HL-60 (cell line): ENCODE results near the gene ANKS1B.

Experiments
- CTCF ChIP-seq: IDR thresholded peaks from one replicate; pipeline ENCODE4 v1.5.1; 2011; ENCODE audit warnings: low read length, control low read depth, inconsistent platforms; ENCODE audit not compliant: insufficient read depth
- POLR2AphosphoS5 ChIP-seq: IDR thresholded peaks from 2 replicates; pipeline ENCODE4 v1.6.1; 2012; ENCODE audit warnings: low read depth

- TF ChIP-seq CTCF (no peak), POLR2AphosphoS5 (no peak)
Observed at GRCh38 chr12:99135376-99135775, 849.4 kb downstream of the ANKS1B start.
